Esophagus (tissue), 2 donors: ENCODE results near the gene AUTS2. TPM values are rescaled to one million over a fixed set of nuclear protein-coding genes. Genes with fewer than 3 reads are reported as not detected.

Source experiments
- H3K27ac ChIP-seq, 2 donors: one replicate each; pipeline ENCODE4 v1.5.1; 2013; ENCODE audit warnings: low read depth in 2 of 2, mild to moderate bottlenecking in 2 of 2, inconsistent platforms in 1 of 2, low read length in 1 of 2, moderate library complexity in 1 of 2
- H3K27me3 ChIP-seq, 2 donors: one replicate each; pipeline ENCODE4 v1.6.1; 2013; ENCODE audit warnings: low read length in 2 of 2, control low read depth in 1 of 2, mild to moderate bottlenecking in 1 of 2; ENCODE audit not compliant: insufficient read depth in 2 of 2, control insufficient read depth in 1 of 2
- H3K36me3 ChIP-seq, 2 donors: one replicate each; pipeline ENCODE4 v1.6.1; 2013; ENCODE audit warnings: low read length in 1 of 2; ENCODE audit not compliant: control insufficient read depth in 2 of 2, insufficient read depth in 2 of 2
- H3K4me1 ChIP-seq, 2 donors: one replicate each; pipeline ENCODE4 v1.6.1; 2013; ENCODE audit warnings: low read length in 1 of 2; ENCODE audit not compliant: control insufficient read depth in 2 of 2, insufficient read depth in 2 of 2
- H3K4me3 ChIP-seq, 2 donors: one replicate each; pipeline ENCODE4 v1.5.1; 2013; ENCODE audit warnings: low read length in 2 of 2, mild to moderate bottlenecking in 2 of 2, low read depth in 1 of 2, moderate library complexity in 1 of 2
- H3K9me3 ChIP-seq, 2 donors: one replicate each; pipeline ENCODE4 v1.6.1; 2013; ENCODE audit warnings: mild to moderate bottlenecking in 2 of 2, low read depth in 1 of 2, low read length in 1 of 2, moderate library complexity in 1 of 2; ENCODE audit not compliant: control insufficient read depth in 2 of 2, insufficient read depth in 1 of 2
- WGBS, 2 donors: extraction: QIAGEN DNeasy Blood & Tissue Kit; methylation state at CpG; one replicate each; pipeline ENCODE4 v1.1.7; 2013; 5-methylcytosine and 5-hydroxymethylcytosine counted together
- polyA plus RNA-seq, 2 donors: library from polyadenylated mRNA; stranded (reverse); fragments of 200-250 nt; gene quantifications; one replicate each; pipeline ENCODE4 v1.2.3, GENCODE V29; 2013
- donor health status: healthy with polysubstance abuse.
- donor health status: Bipolar disorder and iron deficiency.

AUTS2 gene
- polyA plus RNA-seq, 2 donors, result 8.3 to 15.6 TPM

- 57 to 76% methylated on average over 1 of the region's 1 CpG for WGBS, 2 donors
- Histone ChIP-seq H3K36me3 (no peaks in the 10 kb centered on the region), H3K27ac (no peak overlapping the region), H3K4me3 (no peak overlapping the region), H3K4me1 (no peaks in the 10 kb centered on the region), H3K9me3 (no peaks in the 10 kb centered on the region), H3K27me3 (no peaks in the 10 kb centered on the region)
These were observed 617.2 kb downstream of the AUTS2 start for GRCh38 chr7:70215491-70215890.

GRCh38 chr7:70217571-70217970 is 619.3 kb downstream of the AUTS2 start:
- Histone ChIP-seq H3K4me1 (no peaks in the 10 kb centered on the region), H3K36me3 (no peaks in the 10 kb centered on the region), H3K4me3 (no peak overlapping the region), H3K27ac (no peak overlapping the region), H3K9me3 (no peaks in the 10 kb centered on the region), H3K27me3 (no peaks in the 10 kb centered on the region)
- WGBS, 2 donors, result 76 to 79% methylated on average over 3 of the region's 3 CpGs

- WGBS, 2 donors, result 73 to 82% methylated on average over 3 of the region's 3 CpGs
- Histone ChIP-seq H3K27ac (no peak overlapping the region), H3K4me1 (no peaks in the 10 kb centered on the region), H3K36me3 (no peaks in the 10 kb centered on the region), H3K4me3 (no peak overlapping the region), H3K27me3 (no peaks in the 10 kb centered on the region), H3K9me3 (no peaks in the 10 kb centered on the region)
These were observed 619.7 kb downstream of the AUTS2 start for GRCh38 chr7:70218006-70218405.

DNA sequence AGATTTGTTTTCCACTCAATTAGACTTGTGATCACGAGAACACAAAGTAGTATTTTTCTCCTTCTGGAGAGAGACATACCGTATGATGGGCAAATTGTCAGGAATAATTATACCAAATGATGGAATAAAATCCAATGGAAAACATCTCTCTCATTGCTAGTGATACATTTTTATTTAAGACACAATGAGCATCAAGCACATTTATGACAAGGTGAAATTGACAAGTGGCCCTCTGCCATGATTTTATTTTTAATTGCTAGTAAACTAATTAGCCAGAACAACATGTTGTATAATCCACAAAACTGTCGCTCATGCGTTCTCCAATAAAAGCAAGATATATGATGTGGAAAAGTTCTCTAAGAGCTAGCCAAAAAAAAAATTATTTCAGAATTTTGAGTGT is 620.8 kb downstream of the AUTS2 start:
- no peaks in the 10 kb centered on the region for H3K27me3 ChIP-seq
- H3K4me1 ChIP-seq, result no peaks in the 10 kb centered on the region
- no peaks in the 10 kb centered on the region for H3K9me3 ChIP-seq
- WGBS, 2 donors, result 95 to 97% methylated on average over 4 of the region's 4 CpGs
- no peak overlapping the region for H3K4me3 ChIP-seq
- H3K36me3 ChIP-seq, result no peaks in the 10 kb centered on the region
- H3K27ac ChIP-seq, result no peak overlapping the region

DNA sequence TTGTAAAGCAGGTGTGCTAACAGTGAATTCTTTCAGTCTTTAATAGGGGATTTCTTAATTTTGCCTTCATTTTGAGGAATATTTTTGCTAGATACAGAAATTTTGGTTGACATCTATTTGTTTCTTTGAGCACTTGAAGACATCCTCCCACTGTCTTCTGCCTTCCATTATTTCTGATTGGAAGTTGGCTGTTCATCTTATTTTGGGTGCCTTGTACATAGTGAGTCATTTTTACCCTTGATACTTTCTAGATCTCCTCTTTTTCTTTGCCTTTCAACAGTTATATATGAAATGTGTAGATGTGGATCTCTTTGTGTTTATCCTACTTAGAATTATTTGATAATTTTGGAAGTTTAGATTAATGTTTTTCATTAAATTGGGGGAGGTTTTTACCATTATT is 631.0 kb downstream of the AUTS2 start:
- Histone ChIP-seq H3K4me3 (no peak overlapping the region), H3K27ac (no peak overlapping the region), H3K36me3 (no peaks in the 10 kb centered on the region), H3K4me1 (peaks cover 0 to 2% of the 10 kb centered on the region in 2 donors), H3K9me3 (peaks cover 0 to 4% of the 10 kb centered on the region in 2 donors), H3K27me3 (no peaks in the 10 kb centered on the region)

GRCh38 chr7:70230761-70231160 is 632.5 kb downstream of the AUTS2 start:
- Histone ChIP-seq H3K27ac (no peak overlapping the region), H3K4me1 (peaks cover 0 to 2% of the 10 kb centered on the region in 2 donors), H3K9me3 (peaks cover 0 to 4% of the 10 kb centered on the region in 2 donors), H3K36me3 (no peaks in the 10 kb centered on the region), H3K27me3 (no peaks in the 10 kb centered on the region), H3K4me3 (no peak overlapping the region)
- WGBS, 2 donors, result 95 to 96% methylated on average over 3 of the region's 3 CpGs

DNA sequence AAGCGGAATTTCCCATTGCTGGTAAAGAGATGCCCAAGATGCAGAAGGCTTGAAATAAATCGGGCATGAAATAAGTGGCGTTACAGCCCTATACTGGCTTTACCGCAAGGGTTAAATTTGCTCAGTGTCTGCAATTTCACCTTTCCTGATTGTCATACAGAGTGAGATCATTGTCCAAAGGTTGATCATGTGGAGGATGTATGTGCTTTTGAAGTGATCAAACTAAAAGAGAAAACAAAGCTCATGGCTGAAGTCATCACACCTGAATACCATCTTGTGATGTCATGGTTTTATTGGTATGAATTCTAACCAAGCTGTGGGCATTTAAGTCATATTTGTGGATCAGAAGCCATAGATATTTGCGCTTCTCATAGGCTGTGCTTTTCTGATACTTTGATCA is 635.5 kb downstream of the AUTS2 start:
- no peaks in the 10 kb centered on the region for H3K27me3 ChIP-seq
- H3K4me3 ChIP-seq, result no peak overlapping the region
- H3K9me3 ChIP-seq, result peaks cover 0 to 4% of the 10 kb centered on the region in 2 donors
- H3K27ac ChIP-seq, result no peak overlapping the region
- peaks cover 0 to 2% of the 10 kb centered on the region in 2 donors for H3K4me1 ChIP-seq
- WGBS, 2 donors, result 95 to 96% methylated on average over 5 of the region's 5 CpGs
- no peaks in the 10 kb centered on the region for H3K36me3 ChIP-seq

DNA sequence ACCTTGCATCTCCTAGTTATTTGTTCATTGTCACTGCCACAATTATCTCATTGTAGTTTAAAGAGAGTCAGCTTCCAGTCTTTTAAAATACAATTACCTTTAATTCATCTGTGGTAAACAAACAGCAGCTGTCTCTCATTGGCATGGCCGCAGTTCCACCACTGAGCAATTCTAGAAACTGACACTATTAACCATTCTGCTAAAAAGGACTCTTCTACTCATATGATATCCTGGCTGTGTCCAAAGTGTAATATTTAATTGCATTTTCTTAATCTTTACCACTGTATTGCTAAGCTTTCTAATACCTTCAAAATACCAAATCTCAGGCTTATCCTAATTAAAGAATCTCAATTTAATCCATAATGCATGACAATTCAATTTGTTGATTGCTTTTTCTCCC is 639.0 kb downstream of the AUTS2 start:
- no peak overlapping the region for H3K27ac ChIP-seq

DNA sequence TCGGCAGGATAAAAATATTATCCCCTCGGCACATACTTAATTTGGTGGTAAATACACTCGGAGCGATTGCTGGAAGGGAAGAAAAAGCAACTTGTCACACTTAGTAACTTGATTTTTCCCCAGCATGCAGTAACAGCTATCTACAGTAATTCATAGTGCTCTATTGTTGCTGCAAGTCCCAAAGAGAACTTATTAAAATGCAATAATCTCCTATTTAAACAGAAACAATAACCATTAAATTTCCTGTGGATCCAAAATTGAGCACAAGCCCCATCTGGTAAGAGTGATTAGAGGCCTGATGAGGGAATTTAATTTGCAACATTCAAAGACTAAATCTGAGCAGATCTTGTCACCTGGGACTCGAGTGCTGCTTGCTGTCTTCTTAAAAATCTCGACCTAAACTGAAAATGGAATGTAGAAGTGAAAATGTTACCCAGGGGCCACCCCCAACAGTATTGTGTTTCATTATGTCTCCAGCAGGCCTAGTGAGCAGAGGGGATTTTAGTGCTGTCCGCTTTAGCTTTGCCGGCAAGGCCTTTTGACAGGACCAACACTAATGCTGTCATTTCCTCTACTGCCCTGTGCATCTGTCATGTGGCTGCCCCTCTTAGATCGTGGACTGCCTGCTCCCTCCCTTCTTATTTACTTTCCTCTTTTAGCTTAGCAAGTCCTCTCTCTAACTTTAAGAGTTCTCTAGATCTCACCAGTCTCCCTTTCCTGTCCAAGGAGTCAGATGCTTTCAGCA is 639.7 kb downstream of the AUTS2 start:
- H3K9me3 ChIP-seq, result no peaks in the 10 kb centered on the region
- H3K27me3 ChIP-seq, result no peaks in the 10 kb centered on the region
- 69 to 80% methylated on average over 9 of the region's 9 CpGs for WGBS, 2 donors
- H3K4me1 ChIP-seq, result no peaks in the 10 kb centered on the region
- no peak overlapping the region for H3K4me3 ChIP-seq
- H3K36me3 ChIP-seq, result no peaks in the 10 kb centered on the region
- no peak overlapping the region for H3K27ac ChIP-seq

More for the DNA sequence above, 639.0 kb downstream of the AUTS2 start:
- no peaks in the 10 kb centered on the region for H3K36me3 ChIP-seq
- H3K4me3 ChIP-seq, result no peak overlapping the region
- H3K9me3 ChIP-seq, result no peaks in the 10 kb centered on the region
- WGBS, 2 donors, result 92 to 94% methylated on average over 1 of the region's 1 CpG
- H3K4me1 ChIP-seq, result peaks cover 0 to 2% of the 10 kb centered on the region in 2 donors
- no peaks in the 10 kb centered on the region for H3K27me3 ChIP-seq

DNA sequence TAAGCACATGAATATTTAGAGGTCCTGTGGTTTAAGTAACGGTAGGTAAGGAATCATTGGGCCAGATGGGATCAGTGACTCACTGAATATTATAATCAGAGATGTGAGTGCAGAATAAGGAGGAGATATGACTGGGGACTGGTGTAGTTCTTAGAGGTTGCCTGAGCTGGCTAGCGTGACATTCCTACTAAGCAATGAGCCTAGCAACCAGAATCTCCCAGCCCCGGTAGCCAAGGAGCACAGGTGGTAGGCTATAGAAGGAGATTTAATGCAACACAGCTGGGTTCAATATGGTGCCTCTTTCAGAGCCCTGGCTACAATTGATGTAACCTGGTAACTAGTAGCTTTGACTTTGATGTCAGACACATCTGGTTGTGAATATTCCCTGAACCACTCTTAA is 641.6 kb downstream of the AUTS2 start:
- no peak overlapping the region for H3K4me3 ChIP-seq
- H3K36me3 ChIP-seq, result no peaks in the 10 kb centered on the region
- no peaks in the 10 kb centered on the region for H3K27me3 ChIP-seq
- H3K4me1 ChIP-seq, result no peaks in the 10 kb centered on the region
- WGBS, 2 donors, result 97 to 98% methylated on average over 3 of the region's 3 CpGs
- H3K9me3 ChIP-seq, result no peaks in the 10 kb centered on the region
- no peak overlapping the region for H3K27ac ChIP-seq
